HG02759 (cell line): ENCODE measurements around the gene TRIM9.

Experiments
- ATAC-seq: cut with Tn5 transposase; IDR thresholded peaks from one replicate; pipeline ENCODE4 v1.9.1; 2021; ENCODE audit warnings: mild to moderate bottlenecking, moderate library complexity; ENCODE audit not compliant: unreplicated experiment

TRIM9 gene

DNA sequence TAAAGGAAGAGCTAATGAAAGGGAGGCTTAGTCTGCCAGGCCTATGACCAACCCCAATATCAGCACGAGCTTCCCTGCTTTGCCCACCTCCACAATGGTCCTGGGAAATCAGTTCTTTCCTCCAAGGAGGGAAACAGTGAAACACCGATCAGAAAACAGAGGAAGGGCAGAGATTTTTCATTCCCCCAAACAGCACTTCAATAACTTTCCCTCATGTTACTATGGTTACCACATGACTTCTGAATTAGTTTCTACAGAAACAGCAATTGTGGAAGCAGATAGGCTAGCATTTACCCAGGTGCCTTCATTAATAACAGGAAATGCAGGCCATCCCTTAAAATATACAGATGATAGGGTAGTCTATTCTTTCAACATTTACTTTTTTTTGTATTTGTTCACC lies 35.9 kb downstream of the TRIM9 start:
- no peak for ATAC-seq

- ATAC-seq: no peak
Measured at GRCh38 chr14:51058382-51058781, 36.5 kb downstream of the TRIM9 start.

GRCh38 chr14:51056421-51056820 lies 38.5 kb downstream of the TRIM9 start:
- no peak for ATAC-seq

- no peak for ATAC-seq
Measured at GRCh38 chr14:51053157-51053556, 41.7 kb downstream of the TRIM9 start.

- no peak for ATAC-seq
Measured at GRCh38 chr14:51044961-51045360, 49.9 kb downstream of the TRIM9 start.

DNA sequence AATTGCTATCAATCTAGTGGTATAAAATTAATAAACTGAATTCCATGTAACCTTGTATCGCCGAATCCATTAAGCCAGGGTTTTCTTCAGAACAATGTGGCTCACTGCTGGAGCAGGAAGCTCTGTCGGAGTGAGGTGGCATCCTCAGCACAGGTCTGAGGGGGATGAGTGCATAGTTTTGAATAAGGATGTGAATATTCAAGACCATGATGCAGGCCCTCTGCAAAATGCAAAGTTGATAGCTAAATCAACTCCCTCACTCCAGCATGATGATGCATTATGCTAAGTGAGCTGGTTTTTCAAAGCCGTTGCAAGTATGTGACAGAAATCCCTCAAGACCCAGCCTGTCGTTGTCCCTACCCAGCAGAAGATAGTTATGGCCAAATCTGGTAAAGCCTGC lies 53.0 kb downstream of the TRIM9 start:
- no peak for ATAC-seq

DNA sequence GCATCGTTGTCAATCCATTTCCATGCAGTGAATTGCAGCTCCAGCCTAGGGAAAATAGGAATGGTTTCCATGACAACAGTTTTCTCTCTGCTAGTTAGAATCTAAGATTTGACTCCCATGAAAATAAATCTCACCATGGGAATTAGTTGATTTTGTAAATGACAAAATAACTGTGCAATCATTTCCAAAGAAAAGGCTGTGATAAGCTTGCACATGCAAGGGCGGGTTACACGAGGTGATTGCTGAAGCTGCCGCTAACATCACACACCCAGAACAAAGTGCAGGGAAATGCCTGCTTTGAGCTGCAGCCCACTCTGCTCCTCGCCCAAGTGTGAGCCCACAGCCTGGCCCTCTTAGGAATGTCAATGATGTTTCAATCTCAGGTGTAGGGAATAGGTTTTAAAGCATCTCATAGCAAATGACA lies 53.8 kb downstream of the TRIM9 start:
- ATAC-seq: no peak

DNA sequence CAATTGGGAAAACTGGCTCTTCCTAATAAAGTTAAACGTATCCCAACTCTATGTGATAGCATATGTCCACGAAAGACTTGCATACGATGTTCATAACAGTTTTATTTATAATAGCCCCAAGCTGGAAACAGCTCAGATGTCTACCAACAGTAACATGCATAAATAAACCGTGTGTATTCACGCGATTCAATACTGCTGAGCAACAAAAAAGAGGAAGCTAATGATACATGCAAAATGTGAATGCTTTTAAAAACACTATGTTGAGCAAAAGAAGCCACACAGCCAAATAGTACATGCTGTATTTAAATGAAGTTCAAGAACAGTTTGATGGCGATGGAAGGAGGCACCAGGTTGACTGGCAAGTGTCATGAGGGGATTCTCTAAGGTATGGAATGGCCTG lies 55.7 kb downstream of the TRIM9 start:
- ATAC-seq: no peak

DNA sequence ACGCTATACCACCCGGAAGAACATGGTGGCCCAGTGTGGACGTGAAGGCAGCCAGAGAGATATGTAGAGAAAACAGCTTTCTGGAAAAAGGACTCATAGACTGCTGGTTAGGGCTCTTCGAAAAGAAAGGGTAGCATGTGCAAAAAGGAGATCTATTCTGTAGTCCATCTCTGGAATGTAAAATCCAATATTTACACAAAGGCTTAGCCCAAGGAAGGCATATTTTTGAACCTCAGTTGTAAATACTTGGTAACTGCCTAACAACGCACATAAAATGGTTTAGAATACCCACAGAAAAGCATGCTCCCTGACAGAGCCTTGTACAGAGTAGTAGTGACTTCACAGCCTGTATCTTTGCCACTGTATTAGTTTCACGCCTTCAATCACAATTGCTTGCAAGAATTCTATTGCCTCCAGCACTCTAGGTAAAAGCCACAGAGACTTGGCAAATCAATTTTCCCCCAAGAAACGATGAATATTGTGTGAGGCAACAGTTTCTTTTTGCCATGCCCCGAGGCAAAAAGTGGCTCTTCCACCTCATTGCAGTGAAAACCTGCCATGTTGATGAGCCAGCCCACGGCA lies 59.2 kb downstream of the TRIM9 start:
- no peak for ATAC-seq

GRCh38 chr14:51028851-51029754 lies 65.8 kb downstream of the TRIM9 start:
- ATAC-seq: no peak

DNA sequence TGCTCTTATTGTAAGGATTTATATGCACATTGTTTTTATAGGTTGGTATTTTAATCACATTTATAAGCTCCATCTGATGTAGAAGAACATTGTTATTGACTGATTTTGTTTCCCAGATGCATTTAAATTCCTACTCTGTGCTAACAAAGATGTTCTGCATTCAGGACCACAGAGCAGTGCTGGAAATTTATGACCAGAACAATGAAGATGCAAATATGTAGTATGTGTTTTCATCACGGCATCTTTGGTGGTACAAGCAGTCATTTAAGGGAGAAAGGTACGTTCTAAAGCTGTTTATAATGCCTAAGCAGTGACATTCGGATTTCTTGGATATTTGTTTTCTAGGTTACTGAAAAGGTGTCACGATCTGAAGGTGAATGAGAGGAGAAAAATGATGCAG lies 66.5 kb downstream of the TRIM9 start:
- ATAC-seq: no peak

- ATAC-seq: no peak
Measured at GRCh38 chr14:51024377-51024776, 70.5 kb downstream of the TRIM9 start.

GRCh38 chr14:51023964-51024363 lies 70.9 kb downstream of the TRIM9 start:
- no peak for ATAC-seq

GRCh38 chr14:51022769-51023168 lies 72.1 kb downstream of the TRIM9 start:
- no peak for ATAC-seq

DNA sequence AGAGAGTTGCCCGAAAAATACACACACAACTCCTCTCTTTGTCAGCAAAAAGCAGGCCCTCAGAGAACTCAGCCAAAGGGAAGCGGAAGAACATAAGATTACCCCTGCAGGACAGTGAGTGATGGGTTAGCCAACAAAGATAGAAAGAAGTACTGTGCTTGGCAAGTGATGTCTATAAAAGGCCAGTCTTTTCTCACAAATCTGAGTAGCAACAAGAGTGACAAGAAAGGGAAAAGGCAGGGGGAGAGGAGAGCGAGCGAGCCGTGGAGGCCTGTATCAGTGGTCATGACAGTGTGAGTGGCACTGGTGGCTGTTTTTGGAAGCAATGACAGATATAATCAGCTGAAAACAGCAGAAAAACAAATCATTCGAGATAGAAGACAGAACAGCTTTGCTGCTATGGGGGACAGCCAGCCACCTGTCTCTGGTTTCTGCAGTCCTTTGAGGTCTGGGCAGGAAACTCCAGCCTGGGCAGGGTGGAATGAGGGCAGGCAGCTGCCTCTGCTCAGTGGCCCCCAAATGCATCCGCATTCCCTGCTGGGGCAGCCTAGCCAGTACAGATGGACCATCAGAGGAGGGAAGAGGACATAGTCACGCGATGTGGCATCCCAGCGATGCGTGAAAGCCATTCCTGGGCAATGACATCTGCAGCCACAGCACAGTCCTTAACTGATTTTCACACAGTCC lies 74.7 kb downstream of the TRIM9 start:
- ATAC-seq: no peak

DNA sequence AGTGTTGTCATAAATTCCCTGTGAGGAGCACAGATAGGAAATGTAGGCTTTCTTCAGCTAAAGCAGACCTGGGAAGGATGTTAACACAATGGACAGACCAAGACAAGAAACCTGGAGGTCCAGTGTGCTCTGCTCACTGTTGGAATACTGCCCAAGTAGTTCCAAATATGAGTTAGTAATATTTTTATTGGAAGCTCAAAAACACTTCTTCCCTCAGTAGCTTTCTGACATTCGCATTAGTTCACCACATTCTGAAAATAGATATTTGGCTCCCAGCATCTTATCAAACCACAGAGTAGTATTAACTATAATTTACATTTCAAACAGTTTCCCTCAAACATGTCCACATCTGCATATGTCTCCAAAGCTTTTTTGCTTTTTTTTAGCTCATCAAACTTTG lies 75.8 kb downstream of the TRIM9 start:
- ATAC-seq: no peak

DNA sequence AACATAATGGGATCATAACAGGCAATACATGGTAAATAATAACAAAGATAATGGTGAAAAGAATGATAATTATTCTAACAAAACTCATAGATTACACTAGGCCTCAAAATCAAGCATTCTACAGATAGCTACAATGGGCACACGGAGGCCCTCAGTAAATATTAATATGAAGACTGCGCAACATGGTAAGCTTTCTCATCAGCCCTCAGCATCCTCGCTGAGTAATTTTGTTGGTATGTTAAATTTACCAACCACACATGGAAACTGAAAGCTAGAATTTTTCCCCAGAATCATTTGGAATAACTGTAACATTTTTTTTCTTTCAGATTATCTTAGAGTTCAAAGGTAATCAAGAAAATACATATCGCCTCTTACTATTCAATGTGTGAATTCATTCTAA lies 76.4 kb downstream of the TRIM9 start:
- no peak for ATAC-seq

- ATAC-seq: no peak
Measured at GRCh38 chr14:51014625-51015024, 80.3 kb downstream of the TRIM9 start.

DNA sequence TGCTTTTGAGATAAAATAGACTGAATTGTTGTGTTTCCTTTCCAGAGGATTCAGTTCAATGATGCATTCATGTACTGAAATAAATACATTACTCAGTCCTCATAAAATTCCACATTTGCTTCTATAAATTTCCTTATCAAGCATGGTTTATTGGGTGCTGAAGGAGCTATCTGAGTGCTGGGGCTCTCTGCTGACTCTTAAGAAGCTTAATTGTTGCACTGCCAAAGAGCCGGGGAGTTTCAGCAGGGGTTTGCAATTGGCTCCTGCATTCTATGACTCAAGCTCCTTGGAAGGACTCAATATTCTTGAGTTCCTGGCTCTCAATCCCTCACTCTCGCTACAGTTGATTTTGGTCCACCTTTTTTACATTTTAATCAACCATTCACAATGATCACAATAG lies 80.8 kb downstream of the TRIM9 start:
- ATAC-seq: no peak

DNA sequence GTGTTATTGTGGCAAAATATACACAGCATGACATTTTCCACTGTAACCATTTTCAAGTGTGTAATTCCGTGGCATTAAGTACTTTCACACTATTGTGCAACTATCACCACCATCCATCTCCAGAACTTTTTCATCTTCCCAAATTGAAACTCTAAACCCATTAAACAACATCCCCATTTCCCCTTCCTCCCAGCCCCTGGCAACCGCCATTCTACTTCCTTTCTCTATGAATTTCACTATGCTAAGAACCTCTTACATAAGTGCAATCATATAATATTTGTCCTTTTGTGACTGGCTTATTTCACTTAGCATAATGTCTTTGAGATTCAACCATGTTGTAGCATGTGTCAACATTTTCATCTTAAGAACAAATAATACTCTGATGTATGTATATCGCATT lies 82.8 kb downstream of the TRIM9 start:
- no peak for ATAC-seq

DNA sequence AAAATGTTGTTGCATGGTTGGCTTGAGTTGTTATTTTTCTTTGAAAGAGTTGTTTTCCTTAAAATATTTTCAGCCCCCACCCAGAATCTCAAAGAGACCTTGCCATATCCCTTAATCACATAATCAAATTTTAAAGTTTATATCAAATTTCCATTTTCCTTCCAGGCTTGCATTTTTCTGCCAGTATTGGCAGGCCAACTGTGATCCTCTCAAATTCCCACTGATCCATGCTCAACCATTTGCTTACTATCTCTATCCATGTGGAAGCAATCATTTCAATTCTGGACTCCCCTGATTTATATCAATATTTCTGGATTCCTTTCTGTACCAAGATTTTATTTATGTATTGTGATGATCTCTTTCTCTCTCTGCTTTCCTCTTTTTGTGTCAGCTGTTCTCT lies 86.5 kb downstream of the TRIM9 start:
- no peak for ATAC-seq

GRCh38 chr14:51006781-51007211 lies 88.1 kb downstream of the TRIM9 start:
- ATAC-seq: no peak
